Posterior cingulate gyrus (tissue), 11 donors: ENCODE data around the gene RAPGEF4.

Experiments
- DNase-seq, 10 donors: peaks; one replicate each; pipeline versions ENCODE4 v3.0.0 to v3.0.0-alpha.2; 2020 to 2021; ENCODE audit warnings: mixed read lengths in 3 of 10
- intact Hi-C: fragments of 100-400 bp; cut with DNase I; formaldehyde crosslinking; loops from one replicate; pipeline ENCODE4 v1.15.1; 2023

Gene RAPGEF4

DNA sequence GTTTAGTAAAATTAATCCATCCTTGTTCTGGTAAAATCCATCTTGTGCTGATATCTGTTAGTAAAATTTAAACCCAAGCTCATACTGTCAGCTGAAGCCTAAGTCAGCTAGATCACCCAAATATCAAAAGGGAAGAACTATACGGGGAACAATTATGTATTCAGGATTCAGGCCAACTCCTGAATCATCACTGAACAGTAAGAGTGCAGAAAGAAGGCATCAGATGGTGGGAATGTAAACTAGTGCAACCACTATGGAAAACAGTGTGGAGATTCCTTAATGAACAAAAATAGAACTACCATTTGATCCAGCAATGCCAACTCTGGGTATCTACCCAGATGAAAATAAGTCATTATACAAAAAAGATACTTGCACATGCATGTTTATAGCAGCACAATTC, 81.8 kb downstream of the RAPGEF4 start:
- intact Hi-C loops: no loop called here
- no peak for DNase-seq

- no peak for DNase-seq
- intact Hi-C loops: no loop called here
Observed at GRCh38 chr2:172819943-172820342, 84.3 kb downstream of the RAPGEF4 start.

- DNase-seq: no peak
- intact Hi-C loops: no loop called here
Observed at GRCh38 chr2:172821370-172822338, 86.0 kb downstream of the RAPGEF4 start.

GRCh38 chr2:172822585-172822984, 86.9 kb downstream of the RAPGEF4 start:
- no peak for DNase-seq
- intact Hi-C loops: no loop called here

DNA sequence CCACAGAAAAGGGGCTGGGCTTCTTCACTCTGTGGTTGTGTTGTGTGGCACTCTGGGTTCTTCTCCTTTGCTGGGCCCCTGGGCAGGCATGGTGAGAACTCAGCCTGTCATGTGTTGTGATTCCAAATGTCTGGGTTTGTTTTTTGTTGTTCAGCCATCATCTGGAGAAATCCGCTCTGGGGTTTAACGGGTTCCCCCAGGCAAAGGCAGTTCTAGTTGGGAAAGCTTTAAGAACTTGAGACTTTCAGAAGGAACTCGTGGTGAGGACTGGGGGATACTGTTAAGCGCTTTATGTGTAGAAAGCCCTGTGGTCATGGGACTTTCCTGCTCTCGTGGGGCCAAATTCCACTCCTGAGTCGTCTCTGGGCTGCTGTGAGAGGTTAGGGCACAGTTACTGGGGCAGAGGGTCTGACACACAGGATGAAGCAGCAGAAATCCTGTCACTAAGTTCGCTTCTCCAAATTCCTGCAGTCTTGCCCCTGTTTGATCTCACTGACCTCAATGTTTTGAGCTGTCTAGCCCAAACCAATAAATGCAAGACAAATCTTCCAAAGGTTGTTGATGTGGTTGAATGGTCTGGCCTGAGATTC, 87.7 kb downstream of the RAPGEF4 start:
- DNase-seq: no peak
- intact Hi-C loops: no loop called here

GRCh38 chr2:172826522-172826921, 90.9 kb downstream of the RAPGEF4 start:
- intact Hi-C loops: no loop called here

GRCh38 chr2:172829229-172829628, 93.6 kb downstream of the RAPGEF4 start:
- DNase-seq: no peak

More at GRCh38 chr2:172826522-172826921, 90.9 kb downstream of the RAPGEF4 start:
- DNase-seq: no peak

GRCh38 chr2:172830482-172830881, 94.8 kb downstream of the RAPGEF4 start:
- DNase-seq: no peak
- intact Hi-C loops: no loop called here

More at GRCh38 chr2:172829229-172829628, 93.6 kb downstream of the RAPGEF4 start:
- intact Hi-C loops: no loop called here

- intact Hi-C loops: no loop called here
Observed at GRCh38 chr2:172833898-172834297, 98.3 kb downstream of the RAPGEF4 start.

DNA sequence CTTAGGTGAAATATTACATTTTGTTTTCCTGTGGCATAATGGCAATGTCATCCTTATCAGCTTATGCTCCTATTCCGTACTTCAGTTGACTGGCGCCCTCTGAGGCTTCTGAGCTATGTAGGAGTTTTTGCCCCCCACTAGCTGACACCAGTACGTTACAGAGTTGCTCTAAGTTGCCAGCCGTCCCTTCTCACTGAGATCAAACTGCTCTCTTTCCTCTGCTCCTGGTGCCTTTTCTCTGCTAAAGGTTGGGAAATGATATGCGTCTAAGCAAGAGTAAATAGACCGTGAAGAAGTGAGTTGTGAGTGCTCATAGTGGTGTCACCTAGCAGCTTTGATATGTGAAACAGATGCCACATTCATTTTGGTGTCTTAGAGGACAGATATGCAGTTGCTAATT, 99.2 kb downstream of the RAPGEF4 start:
- DNase-seq: no peak
- intact Hi-C loops: no loop called here

More at GRCh38 chr2:172833898-172834297, 98.3 kb downstream of the RAPGEF4 start:
- DNase-seq: no peak

DNA sequence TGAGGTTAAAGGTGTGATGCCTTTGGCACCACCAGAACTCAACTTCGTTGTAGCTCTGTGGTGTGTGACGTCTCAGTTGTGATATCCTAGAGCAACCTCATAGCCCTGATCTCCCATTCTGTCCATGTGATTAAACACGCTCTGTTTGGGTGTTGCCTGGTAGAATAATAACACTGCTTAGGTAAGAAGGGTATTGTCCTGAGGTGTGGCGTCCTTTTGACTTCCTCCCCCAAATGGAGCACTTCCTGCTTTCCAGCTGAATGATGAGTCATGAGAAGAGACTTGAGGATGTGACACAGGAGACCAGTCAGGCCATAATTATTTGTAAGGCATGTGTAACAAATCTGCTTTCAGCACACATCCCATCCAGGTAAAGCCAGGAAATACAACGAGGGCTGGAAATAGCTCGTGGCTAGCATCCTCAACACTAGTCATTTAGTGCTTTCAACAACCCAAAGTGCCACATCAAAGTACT, 100.7 kb downstream of the RAPGEF4 start:
- no peak for DNase-seq
- intact Hi-C loops: no loop called here

DNA sequence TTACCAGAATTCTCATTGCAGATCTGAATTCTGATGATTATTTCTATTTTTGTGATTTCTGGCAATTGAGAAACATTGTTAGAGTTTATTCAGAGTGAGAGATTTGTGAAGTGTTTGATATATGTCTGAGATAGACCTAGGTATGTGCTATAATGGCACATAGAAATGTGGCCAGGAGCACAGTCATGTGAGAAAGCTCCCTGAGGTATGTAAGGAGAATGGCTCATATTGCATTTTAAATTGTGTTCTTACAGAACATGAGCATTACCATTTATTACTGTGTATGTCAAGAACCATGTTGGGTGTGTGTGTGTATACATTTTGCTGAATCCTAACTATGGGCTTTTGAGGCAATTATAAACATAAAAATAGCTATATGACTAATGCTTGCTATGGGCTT, 101.2 kb downstream of the RAPGEF4 start:
- no peak for DNase-seq
- intact Hi-C loops: no loop called here

- DNase-seq: no peak
Observed at GRCh38 chr2:172839446-172839845, 103.8 kb downstream of the RAPGEF4 start.

DNA sequence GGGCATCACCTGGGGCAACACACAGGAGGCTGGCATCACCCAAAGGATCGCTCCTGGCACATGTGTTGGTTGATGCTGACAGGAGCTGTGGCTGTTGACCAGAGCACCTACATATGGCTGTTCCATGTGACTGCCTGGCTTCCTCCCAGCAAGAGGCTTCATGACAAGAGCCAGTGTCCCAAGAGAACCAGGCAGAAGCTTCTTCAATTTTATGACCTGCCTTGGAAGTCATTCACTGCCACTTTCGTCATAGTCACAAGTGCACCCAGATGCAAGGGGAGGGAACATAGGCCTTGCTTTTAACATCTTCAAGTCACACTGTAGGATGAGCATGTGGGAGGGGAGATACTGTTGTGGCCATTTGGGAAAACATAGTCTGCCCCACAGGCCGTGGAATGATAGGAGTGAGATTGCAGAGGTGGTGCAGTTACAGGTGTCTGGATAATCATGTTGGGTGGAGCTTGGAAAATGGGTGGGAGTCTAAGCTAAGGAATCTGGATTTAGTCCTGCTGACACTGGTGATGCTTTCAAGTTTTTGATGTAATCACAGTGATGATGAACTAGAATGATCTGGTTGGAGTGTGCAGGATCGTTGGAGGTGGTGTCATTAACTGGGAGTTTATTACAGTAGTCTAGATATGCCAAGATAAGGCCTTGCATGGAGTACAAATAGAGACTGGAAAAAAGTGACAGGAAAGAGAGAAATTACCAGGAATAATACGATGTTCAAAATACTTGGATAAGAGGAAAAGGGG, 107.0 kb downstream of the RAPGEF4 start:
- intact Hi-C loops: no loop called here

More at GRCh38 chr2:172839446-172839845, 103.8 kb downstream of the RAPGEF4 start:
- intact Hi-C loops: no loop called here

GRCh38 chr2:172843266-172843582, 107.6 kb downstream of the RAPGEF4 start:
- no peak for DNase-seq
- intact Hi-C loops: no loop called here

More for the DNA sequence above, 107.0 kb downstream of the RAPGEF4 start:
- DNase-seq: no peak

DNA sequence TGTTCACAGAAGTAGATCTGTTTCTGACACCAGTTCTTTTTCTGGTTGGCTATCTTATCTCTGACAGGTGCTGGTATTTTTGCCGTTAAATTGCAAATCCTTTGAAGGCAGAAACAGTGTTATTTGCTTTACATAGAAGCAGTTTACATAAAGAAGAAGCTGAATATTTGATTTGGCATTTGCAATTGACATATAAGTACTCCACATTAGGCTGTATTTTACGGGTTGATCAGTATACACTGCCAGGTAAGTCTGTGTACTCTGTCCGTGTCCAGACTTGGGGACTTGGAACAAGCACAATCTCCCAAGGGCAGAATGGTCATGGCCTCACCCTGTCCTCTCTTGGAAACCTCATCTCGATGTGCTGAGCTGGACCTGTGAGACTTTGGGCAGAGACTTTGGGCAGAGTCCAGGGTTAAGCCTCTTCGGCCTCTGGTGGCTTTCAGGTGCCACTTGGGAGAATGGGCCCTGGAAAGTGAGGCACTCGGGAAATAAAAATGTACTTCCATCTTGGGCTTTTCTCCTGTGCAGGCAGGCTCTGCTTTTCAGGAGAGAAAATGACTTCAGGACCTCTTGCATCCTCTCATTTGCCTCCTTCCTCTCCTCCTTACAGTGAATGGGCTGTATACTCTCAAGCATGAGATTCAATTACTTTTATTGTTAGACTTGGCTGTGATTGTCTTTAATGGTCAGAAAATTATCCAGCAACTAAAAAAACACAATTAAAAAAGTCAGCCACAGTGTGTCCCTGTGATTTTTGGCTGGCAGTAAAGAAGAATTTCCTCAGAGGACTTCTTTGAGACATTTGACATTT, 108.5 kb downstream of the RAPGEF4 start:
- DNase-seq: no peak
- intact Hi-C loops: no loop called here

DNA sequence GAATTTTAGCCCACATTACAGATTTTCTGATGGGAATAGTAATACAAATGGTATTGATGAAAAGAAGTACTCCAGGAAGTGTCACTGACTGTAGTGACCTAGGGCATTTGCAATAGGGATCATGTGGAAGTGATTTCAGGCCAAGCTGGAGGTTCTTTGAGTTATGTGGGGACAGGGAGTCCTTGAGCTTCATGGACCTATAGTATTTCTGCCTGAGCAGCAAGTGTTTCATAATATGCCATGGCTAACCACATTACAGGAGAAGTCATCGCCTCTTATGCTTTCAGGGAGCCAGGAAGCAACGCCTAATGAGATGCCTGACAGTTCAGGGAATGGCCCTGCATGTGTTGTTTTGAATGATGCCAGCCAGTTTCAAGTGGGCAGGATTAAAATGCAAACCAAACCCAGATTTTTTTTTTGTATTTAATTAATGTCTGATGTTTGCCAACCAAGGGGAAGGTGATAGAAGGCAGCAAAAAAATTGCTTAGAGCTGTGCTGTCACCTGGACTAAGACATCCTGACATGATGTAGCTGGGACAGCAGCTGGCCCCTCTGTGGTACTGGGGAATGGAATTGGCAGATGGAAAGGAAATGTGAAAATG, 109.5 kb downstream of the RAPGEF4 start:
- no peak for DNase-seq
- intact Hi-C loops: no loop called here

GRCh38 chr2:172846551-172846950, 110.9 kb downstream of the RAPGEF4 start:
- intact Hi-C loops: no loop called here

GRCh38 chr2:172847188-172847587, 111.5 kb downstream of the RAPGEF4 start:
- intact Hi-C loops: no loop called here
- DNase-seq: no peak

More at GRCh38 chr2:172846551-172846950, 110.9 kb downstream of the RAPGEF4 start:
- no peak for DNase-seq

DNA sequence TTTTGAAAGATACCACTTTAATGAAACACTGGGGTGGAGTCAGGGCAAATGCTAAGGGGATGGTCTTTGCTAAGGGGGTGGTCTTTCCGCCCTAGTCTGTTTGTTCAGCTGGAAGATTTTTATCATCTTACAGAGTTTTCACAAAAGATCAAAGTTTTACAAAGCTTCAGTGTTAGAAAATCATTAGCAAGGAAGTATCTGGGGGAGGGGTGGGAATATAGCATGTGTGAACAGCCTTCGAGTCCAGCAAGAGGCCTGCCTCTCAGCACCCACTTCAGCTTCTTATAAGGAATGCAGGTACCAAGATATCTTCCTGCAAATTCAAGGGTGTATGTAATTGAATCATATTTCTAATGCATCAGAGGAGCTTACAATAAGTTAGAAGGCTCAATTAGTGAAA, 112.9 kb downstream of the RAPGEF4 start:
- no peak for DNase-seq
- intact Hi-C loops: no loop called here
